Measurements from ENCODE around the gene KRTAP10-8. TPM values are rescaled to one million over a fixed set of nuclear protein-coding genes. Genes with fewer than 3 reads are reported as not detected.

The KRTAP10-8 gene
- total and polyA plus RNA-seq, 12 donors, result not detected

GRCh38 chr21:44615466-44615865 lies 3.6 kb downstream of the KRTAP10-8 start:
- ATAC-seq (no peak), DNase-seq (no peak)
- intact Hi-C loops (cut with DNase I), result loop anchor here in 1 of 10 donors (10.0 kb wide), 1 partner anchor 129 kb away; no protein-coding TSS in a partner anchor
- Histone ChIP-seq H3K27me3 (peaks cover 0 to 35% (median 5%) of the 10 kb centered on the region in 7 donors), H3K4me3 (no peak overlapping the region), H3K36me3 (no peaks in the 10 kb centered on the region), H3K4me1 (peaks cover 0 to 6% (median 0%) of the 10 kb centered on the region in 9 donors), H3K9me3 (peaks cover 0 to 30% (median 0%) of the 10 kb centered on the region in 11 donors), H3K27ac (no peak overlapping the region)
- whole genome bisulfite sequencing, 2 donors, result 62 to 79% methylated on average over 8 of the region's 8 CpGs
- TF ChIP-seq CTCF (IDR thresholded peaks at IDR 0.05), result no peak

DNA sequence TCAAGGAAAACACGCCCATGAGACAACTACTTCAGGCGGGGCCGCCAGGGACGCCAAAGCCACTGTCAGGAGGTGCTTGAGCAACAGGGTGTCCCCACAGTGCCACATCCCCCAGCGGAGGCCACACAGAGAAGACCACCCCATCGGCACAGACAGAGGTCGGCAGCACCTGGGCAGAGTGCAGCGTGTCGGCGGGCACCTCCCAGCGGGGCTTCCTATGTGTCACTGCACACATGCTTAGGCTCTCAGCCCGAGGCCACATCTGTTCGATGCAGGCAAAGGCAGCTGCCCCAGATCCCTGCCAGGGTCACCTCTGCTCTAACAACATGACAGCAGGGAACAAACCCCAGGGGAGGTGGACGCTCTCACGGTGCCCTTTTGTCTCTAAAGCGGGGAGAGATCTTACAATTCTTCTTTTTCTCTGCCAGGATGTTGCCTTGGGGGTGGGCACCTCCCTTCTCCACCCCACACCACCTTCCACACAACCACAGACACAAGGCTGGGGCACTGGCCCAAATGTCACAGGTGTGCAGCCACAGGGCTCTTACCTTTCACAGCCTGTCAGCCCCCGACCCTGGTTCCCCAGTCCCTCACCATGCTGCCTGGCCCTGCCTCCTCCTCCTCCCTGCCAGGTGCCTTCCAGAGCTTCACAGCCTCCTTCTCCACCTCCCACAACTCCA lies 4.2 kb downstream of the KRTAP10-8 start:
- intact Hi-C loops (cut with DNase I), result loop anchor here in 1 of 10 donors (10.0 kb wide), 1 partner anchor 129 kb away; no protein-coding TSS in a partner anchor
- ATAC-seq, result no peak
- Histone ChIP-seq H3K9me3 (peaks cover 0 to 30% (median 0%) of the 10 kb centered on the region in 11 donors), H3K27ac (no peak overlapping the region), H3K4me3 (no peak overlapping the region), H3K4me1 (peaks cover 0 to 6% (median 0%) of the 10 kb centered on the region in 9 donors), H3K36me3 (no peaks in the 10 kb centered on the region), H3K27me3 (peaks cover 0 to 35% (median 5%) of the 10 kb centered on the region in 7 donors)
- no peak for TF ChIP-seq CTCF (IDR thresholded peaks at IDR 0.05)
- 71 to 75% methylated on average over 17 of the region's 17 CpGs for WGBS, 2 donors
- DNase-seq, result no peak

GRCh38 chr21:44616591-44616926 lies 4.7 kb downstream of the KRTAP10-8 start:
- 79 to 83% methylated on average over 16 of the region's 16 CpGs for WGBS, 2 donors
- no peak for DNase-seq
- ATAC-seq, result no peak

DNA sequence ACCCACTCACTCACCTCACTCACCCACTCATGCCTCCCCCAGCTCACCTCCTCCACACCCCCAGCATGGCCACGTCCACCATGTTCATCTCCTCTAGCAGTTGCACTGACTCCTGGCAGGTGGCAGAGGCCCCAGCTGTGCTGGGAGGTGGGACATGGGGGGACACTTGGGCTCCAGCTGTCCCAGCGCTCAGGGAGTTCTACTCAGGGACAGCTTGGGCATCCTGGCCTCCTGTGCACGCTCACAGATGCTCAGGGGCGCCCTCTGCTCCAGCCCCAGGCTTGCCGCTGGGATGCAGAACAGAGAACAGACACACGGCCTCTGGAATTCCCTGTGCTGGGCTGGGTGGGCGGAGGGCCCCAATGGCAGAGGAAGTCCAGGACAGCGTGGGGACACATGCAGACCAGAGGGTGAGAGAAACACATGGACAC lies 5.2 kb downstream of the KRTAP10-8 start:
- Histone ChIP-seq H3K36me3 (no peaks in the 10 kb centered on the region), H3K27me3 (peaks cover 0 to 35% (median 5%) of the 10 kb centered on the region in 7 donors), H3K4me1 (peaks cover 0 to 6% (median 0%) of the 10 kb centered on the region in 9 donors), H3K27ac (no peak overlapping the region), H3K4me3 (no peak overlapping the region), H3K9me3 (peaks cover 0 to 22% (median 0%) of the 10 kb centered on the region in 11 donors)
- intact Hi-C loops (cut with DNase I), result loop anchor here in 1 of 10 donors (10.0 kb wide), 1 partner anchor 128 kb away; no protein-coding TSS in a partner anchor
- WGBS, 2 donors, result 52 to 54% methylated on average over 8 of the region's 8 CpGs
- TF ChIP-seq CTCF (IDR thresholded peaks at IDR 0.05), result no peak
- DNase-seq (no peak), ATAC-seq (no peak)

More at GRCh38 chr21:44616591-44616926, 4.7 kb downstream of the KRTAP10-8 start:
- TF ChIP-seq CTCF (IDR thresholded peaks at IDR 0.05), result no peak
- Histone ChIP-seq H3K36me3 (no peaks in the 10 kb centered on the region), H3K4me1 (peaks cover 0 to 6% (median 0%) of the 10 kb centered on the region in 9 donors), H3K9me3 (peaks cover 0 to 27% (median 0%) of the 10 kb centered on the region in 11 donors), H3K4me3 (no peak overlapping the region), H3K27ac (no peak overlapping the region), H3K27me3 (peaks cover 0 to 35% (median 5%) of the 10 kb centered on the region in 7 donors)
- intact Hi-C loops (cut with DNase I), result loop anchor here in 1 of 10 donors (10.0 kb wide), 1 partner anchor 128 kb away; no protein-coding TSS in a partner anchor
